Activated effector memory CD4-positive, alpha-beta T cell treated with anti-CD3 and anti-CD28 coated beads, Interleukin-2, amount 50 U/mL, for 16 hours (primary cell): ENCODE results near the gene RNMT.
"Not testable (repeated sequence)": the region's sequence is repeated elsewhere in the genome, so short reads cannot be mapped to it uniquely, and the experiment has no call there.

Experiments used
- DNase-seq: peaks from one replicate; pipeline ENCODE4 v3.0.0-alpha.2; 2020

Gene RNMT

GRCh38 chr18:13745696-13746095, 19.2 kb downstream of the RNMT start:
- no peak for DNase-seq

DNA sequence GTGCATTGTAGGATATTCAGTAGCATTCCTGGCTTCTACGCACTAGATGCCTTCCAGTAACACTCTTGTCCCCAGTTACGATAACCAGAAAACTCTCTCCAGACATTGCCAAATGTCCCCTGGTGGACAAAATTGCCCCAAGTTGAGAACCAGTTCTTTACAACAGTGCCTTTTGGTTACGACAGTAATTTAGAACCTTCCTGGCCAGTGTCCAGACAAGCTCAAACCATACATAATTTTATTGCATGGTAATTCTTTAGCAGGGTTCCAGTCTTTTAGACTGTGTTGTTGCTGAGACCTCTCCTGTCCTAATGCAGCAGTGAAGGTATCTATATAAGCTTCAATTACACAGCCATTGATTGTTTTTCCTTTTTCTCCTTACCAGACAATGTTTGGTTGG, 20.2 kb downstream of the RNMT start:
- DNase-seq, result no peak

DNA sequence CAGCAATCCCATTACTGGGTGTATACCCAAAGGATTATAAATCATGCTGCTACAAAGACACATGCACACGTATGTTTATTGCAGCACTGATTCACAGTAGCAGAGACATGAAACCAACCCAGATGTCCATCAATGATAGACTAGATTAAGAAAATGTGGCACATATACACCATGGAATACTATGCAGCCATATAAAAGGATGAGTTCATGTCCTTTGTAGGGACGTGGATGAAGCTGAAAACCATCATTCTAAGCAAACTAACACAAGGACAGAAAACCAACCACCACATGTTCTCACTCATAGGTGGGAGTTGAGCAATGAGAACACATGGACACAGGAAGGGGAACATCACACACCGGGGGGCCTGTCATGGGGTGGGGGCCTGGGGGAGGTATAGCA, 25.1 kb downstream of the RNMT start:
- DNase-seq, result not testable (repeated sequence)

DNA sequence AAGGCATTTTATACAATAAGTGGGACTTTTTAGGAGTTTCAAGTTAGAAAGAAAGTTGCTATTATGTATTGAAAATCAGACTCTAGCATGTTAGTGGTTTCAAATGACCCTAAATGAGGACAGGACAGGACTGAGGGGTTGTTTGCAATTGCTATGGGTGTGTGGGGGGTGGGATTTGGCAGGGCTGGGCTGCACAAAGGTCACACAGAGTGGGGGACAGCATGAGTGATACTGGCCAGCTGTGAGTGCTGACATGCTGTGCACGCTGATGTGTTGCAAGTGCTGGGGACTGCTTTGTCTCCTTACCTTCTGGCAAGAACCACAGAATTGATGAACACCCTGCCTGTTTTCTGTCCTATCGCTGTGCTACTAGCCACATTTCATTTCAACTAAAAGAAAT, 29.8 kb downstream of the RNMT start:
- no peak for DNase-seq

DNA sequence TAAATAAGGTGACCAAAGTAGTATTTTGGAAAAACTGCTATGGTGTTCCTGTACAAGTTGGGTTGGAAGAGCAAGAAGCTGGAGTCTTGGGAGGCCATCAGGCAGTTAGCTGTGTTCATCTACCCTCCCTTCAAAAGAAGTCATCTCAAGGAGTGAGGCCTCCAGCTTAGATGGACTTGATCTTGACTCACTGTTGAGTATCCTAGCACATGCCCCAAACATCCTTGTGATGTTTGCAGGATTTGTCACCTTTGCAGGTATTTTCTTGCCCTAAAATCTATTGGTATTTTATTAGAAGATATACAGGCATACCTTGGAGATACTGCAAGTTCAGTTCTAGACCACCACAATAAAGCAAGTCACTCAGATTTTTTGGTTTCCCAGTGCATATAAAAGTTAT, 30.2 kb downstream of the RNMT start:
- no peak for DNase-seq

GRCh38 chr18:13758622-13759021, 32.1 kb downstream of the RNMT start:
- no peak for DNase-seq

- DNase-seq, result no peak
These were observed 33.6 kb downstream of the RNMT start for GRCh38 chr18:13760047-13760446.

- no peak for DNase-seq
These were observed 36.4 kb downstream of the RNMT start for GRCh38 chr18:13762690-13763439.

- no peak for DNase-seq
These were observed 48.6 kb downstream of the RNMT start for GRCh38 chr18:13775058-13775457.

DNA sequence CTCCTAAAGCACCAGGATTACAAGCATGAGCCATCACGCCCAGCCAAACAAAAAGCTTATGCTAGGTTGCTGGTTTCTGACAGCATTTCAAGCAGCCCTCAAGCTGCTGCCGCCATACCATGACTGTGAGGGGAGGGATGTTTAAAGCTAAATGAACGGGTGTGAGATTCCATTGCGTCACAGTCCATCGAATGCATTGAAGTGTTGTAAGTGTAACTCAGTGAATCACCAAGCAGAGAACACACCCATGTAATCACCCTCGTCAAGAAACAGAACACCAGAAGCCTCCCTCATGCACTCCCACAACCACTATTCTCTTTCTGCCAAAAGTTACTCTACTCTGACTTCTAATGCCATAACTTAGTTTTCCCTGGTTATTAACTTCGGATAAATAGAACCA, 64.7 kb downstream of the RNMT start:
- DNase-seq, result no peak

- DNase-seq, result no peak
These were observed 67.3 kb downstream of the RNMT start for GRCh38 chr18:13793819-13794218.

- no peak for DNase-seq
These were observed 70.0 kb downstream of the RNMT start for GRCh38 chr18:13796515-13796914.

DNA sequence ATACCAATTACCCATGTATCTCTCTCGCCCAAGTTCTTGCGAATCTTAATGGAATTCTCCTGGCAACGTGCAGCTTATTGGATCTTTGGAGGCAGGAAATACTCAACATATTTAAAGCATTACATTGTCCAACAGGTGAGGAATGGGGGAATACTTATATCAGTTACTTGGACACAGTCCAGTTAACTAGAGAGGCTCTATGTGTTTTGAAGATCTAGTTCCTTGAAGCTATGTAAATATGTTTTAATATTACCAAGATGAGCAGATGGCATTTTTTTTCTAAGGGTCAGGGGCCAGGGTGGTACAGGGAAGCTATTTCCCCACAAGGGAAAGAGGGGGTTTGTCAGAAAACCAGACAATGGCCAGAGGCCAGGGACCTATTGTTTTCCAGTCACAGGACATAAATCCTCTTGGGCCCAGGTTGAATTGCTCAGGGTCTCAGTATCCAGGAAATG, 70.7 kb downstream of the RNMT start:
- DNase-seq, result no peak

DNA sequence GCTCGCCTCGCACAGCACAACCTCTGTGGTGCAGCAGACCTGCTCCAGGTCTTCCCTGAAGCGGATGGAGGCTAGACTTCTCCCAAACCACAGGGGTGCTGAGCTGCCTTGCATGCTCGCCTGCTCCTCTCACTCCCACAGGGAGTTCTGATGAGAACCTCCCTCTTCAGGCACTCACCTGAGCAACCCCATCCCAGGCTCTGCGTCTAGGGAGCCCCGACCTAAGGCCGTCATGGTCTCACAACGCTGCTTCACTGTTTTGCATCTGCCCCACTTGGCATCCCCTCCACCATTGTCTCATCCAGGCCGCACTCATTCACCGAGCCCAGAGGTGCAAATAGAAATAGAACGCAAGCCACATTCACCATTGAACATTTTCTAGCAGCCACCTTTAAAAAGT, 72.9 kb downstream of the RNMT start:
- no peak for DNase-seq

- DNase-seq, result peak; percentile 76
These were observed 74.2 kb downstream of the RNMT start for GRCh38 chr18:13800505-13801259.

DNA sequence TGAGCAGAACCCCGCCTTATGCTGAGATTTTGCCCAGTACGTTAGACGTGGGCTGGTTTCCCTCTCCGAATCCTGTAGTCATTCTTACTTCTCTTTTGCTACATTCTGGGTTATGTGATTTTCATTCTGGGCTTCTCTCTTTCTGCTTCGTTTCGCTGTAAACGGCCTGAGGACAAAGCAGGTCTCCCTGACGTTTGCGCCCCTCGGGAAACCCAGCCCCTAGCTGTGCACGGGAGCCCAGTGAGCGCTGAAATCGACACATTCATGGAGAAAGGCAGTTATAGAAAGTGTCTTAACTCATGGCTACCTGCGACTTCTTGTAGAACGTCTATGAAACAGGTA, 74.8 kb downstream of the RNMT start:
- DNase-seq, result no peak

DNA sequence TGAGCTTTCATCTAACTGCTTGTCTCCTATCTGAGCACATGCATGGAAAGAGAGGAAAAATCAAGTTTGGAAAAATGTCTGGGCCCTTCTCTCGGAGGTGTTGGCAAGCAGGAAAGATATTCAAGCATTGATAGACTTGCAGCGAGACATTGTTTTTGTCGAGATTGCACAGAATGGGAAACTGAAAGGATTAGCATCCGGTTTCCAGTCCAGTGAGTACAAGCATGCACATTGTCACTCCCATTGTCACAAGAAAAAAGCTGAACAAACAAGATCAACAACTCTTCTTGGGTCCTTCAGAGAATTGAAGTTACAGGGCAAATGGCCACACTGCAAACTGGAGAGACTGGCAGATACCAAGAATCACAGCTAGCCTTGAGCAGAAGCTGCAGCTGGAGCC, 77.8 kb downstream of the RNMT start:
- no peak for DNase-seq

- no peak for DNase-seq
These were observed 82.0 kb downstream of the RNMT start for GRCh38 chr18:13808294-13809042.

DNA sequence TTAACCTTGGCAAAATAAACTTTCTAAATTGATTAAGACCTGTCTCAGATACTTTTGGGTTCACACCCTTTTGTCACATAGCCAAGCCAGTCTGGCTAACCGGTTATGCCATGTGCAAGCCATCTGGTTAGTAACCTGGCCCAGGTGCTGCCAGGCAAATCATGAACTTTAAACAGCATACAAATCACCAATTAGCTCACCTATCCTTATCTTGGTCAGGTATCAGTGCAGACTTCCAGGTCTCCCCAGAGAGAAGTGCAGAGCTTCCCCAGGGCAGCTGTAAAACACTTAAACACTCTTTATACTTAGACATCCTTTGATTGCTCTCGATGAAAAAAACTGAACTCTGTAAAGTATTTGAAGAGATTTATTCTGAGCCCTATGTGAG, 82.6 kb downstream of the RNMT start:
- no peak for DNase-seq

DNA sequence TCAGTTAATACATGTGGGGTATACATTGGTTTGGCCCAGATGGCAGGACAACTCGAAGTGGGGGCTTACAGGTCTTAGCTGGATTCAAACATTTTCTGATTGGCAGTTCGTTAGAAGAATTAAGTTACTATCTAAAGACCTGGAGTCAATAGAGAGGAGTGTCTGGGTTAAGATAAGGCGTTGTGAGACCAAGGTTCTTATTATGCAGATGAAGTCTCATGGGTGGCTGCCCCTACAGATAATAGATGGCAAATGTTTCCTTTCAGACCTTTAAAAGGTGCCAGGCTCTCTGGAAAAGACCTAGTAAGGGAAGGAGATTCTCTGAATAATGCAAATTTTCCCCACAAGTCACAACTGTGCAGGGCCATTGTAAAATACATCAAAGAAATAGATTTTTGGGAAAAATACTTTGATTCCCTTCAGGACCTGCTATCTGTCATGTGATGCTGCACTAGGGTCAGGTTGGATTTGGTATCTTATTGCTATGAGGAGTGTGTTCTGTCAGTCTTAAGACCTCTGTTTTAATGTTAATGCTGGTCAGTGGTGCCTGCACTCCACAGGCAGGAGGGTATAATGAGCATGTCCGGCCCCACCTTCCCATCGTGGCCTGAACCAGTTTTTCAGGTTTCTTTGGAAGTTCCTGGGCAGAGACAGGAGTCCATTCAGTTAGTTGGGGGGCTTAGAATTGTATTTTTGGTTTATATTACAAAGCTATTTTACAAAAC, 83.2 kb downstream of the RNMT start:
- no peak for DNase-seq

DNA sequence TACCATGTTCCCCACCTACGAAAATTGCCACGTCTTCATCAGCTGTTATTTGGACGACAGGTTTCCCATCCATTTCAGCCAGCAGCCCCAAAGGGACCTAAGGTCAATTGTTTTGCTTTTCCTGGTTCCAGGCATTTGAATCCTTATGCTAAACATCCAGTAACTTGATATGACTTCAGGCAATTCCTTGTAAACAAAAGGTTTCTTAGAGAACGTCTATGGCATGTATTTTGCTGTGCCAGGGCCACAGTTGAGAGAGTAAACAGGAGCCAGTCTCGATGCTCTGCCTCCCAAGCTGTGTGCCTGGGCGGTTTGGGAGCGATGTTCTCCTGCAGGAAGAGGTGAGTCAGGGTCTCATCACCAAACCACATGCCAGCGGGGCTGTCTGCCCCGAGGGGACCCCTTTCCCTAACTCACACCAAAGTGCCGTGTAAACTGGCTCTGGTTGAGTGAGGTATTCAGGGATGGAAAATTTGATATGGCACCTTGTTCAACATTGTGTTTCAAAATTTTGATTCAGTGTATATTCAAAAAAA, 84.5 kb downstream of the RNMT start:
- no peak for DNase-seq

- no peak for DNase-seq
These were observed 85.5 kb downstream of the RNMT start for GRCh38 chr18:13811993-13812392.

- peak; percentile 83 for DNase-seq
These were observed 86.9 kb downstream of the RNMT start for GRCh38 chr18:13813271-13813849.
